Astrocyte (in vitro differentiated cells and primary cell): ENCODE results near the gene CASP3.

ENCODE experiments used
- CTCF ChIP-seq: IDR thresholded peaks from 2 replicates; pipeline ENCODE4 v1.5.1; 2011; ENCODE audit warnings: low read depth, mild to moderate bottlenecking, inconsistent platforms, low read length, moderate library complexity; ENCODE audit not compliant: insufficient read depth
- EZH2 ChIP-seq: IDR thresholded peaks from 2 replicates; pipeline ENCODE4 v1.6.1; 2012; ENCODE audit warnings: mild to moderate bottlenecking, low read length, inconsistent platforms; ENCODE audit not compliant: insufficient read depth

DNA sequence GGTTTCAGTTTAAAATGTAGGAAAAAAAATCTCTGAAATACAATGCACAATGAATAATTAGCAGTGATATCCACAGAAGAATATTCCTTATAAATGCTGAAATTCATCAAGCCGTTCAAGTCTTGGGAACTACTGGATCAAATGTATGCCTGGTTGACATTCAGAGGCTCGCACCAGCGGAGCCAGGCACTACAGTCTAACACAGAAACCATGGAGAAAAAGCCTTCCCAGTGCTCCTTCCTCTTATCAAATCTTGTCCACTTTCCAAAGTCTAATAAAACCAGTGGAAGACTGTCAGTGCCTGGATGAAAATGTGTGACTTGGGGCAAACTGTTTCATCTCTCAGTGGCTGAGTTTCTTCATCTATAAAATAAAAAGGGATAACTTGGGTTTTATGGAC lies 48.7 kb upstream of the CASP3 start:
- TF ChIP-seq CTCF (no peak), EZH2 (no peak)
